ENCODE data around the gene TACC2.

GRCh38 chr10:122082616-122083477 lies 93.9 kb downstream of the TACC2 start:
- TF ChIP-seq CTCF (IDR thresholded peaks at IDR 0.05) = no peak
- no peak for TF ChIP-seq POLR2A (IDR thresholded peaks at IDR 0.05)
